Measurements from ENCODE around the gene REELD1. TPM values are rescaled to one million over a fixed set of nuclear protein-coding genes. Genes with fewer than 3 reads are reported as not detected.

The REELD1 gene
- total and polyA plus RNA-seq, 2 donors (not counting 3 experiments of a cell fraction or from before 2014, with no cell fraction given) = not detected

- ChIA-PET CTCF (no interaction called here), POLR2A (no interaction called here)
- DNase-seq (ENCODE audit: low read depth, low spot score) = no peak
- Histone ChIP-seq H2AFZ (ENCODE audit: low read depth, low read length) (no peak overlapping the region), H3K27me3 (ENCODE audit: control insufficient read depth in 2 of 2, insufficient read depth in 2 of 2, low read length in 2 of 2) (peaks cover 3 to 9% of the 10 kb centered on the region in 2 experiments), H3K36me3 (ENCODE audit: control insufficient read depth in 2 of 2, extremely low read depth in 1 of 2, insufficient read depth in 2 of 2, low read length in 2 of 2) (no peaks in the 10 kb centered on the region), H4K20me1 (replicated peaks; ENCODE audit: control insufficient read depth, extremely low read depth, insufficient read depth, low read length) (no peaks in the 10 kb centered on the region), H3K9me1 (replicated peaks; ENCODE audit: control insufficient read depth, extremely low read depth, insufficient read depth, low read length) (no peaks in the 10 kb centered on the region), H3K27ac (ENCODE audit: insufficient read depth, low read depth, low read length) (no peak overlapping the region), H3K4me2 (ENCODE audit: insufficient read depth, low read length) (no peak overlapping the region), H3K9ac (replicated peaks; ENCODE audit: extremely low read depth, insufficient read depth, low read length) (no peak overlapping the region), H3K4me1 (ENCODE audit: control insufficient read depth, extremely low read depth, insufficient read depth, low read length) (no peaks in the 10 kb centered on the region), H3K79me2 (ENCODE audit: control insufficient read depth, insufficient read depth, low read length) (no peaks in the 10 kb centered on the region), H3K4me3 (replicated peaks in 1 of 3; ENCODE audit: insufficient read depth in 1 of 3, low read depth in 1 of 3, low read length in 3 of 3) (no peak overlapping the region), H3K9me3 (replicated peaks; ENCODE audit: control insufficient read depth, insufficient read depth, low read length) (no peaks in the 10 kb centered on the region)
- FAIRE-seq = no peak
- dilution Hi-C loops (cut with MboI; ENCODE audit: extremely low pct_ligation_motif_present, low sequenced_read_pairs) (no loop called here), intact Hi-C loops (cut with micrococcal nuclease) (loop anchor here (1.0 kb wide), 1 partner anchor 23 kb away; no protein-coding TSS in a partner anchor)
- no TSS peak for BruUV-seq (replicated peaks)
- TF ChIP-seq, protein P1, sequence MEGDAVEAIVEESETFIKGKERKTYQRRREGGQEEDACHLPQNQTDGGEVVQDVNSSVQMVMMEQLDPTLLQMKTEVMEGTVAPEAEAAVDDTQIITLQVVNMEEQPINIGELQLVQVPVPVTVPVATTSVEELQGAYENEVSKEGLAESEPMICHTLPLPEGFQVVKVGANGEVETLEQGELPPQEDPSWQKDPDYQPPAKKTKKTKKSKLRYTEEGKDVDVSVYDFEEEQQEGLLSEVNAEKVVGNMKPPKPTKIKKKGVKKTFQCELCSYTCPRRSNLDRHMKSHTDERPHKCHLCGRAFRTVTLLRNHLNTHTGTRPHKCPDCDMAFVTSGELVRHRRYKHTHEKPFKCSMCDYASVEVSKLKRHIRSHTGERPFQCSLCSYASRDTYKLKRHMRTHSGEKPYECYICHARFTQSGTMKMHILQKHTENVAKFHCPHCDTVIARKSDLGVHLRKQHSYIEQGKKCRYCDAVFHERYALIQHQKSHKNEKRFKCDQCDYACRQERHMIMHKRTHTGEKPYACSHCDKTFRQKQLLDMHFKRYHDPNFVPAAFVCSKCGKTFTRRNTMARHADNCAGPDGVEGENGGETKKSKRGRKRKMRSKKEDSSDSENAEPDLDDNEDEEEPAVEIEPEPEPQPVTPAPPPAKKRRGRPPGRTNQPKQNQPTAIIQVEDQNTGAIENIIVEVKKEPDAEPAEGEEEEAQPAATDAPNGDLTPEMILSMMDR (IDR thresholded peaks at IDR 0.05; ENCODE audit: extremely low read depth in 1 of 2, insufficient read depth in 1 of 2, low read depth in 1 of 2, low read length in 2 of 2) = no peak
- no peak for TF ChIP-seq FOS (IDR thresholded peaks at IDR 0.05; ENCODE audit: borderline replicate concordance, insufficient read depth, low read length)
- TF ChIP-seq, protein P2, sequence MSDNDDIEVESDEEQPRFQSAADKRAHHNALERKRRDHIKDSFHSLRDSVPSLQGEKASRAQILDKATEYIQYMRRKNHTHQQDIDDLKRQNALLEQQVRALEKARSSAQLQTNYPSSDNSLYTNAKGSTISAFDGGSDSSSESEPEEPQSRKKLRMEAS (IDR thresholded peaks at IDR 0.05; ENCODE audit: insufficient read depth, insufficient read length) = no peak
- no peak for TF ChIP-seq POLR2A (IDR thresholded peaks at IDR 0.05; ENCODE audit: low read depth, low read length)
- TF ChIP-seq EZH2 (IDR thresholded peaks at IDR 0.05; ENCODE audit: borderline replicate concordance, low read depth, low read length, severe bottlenecking) = no peak
- no peak for TF ChIP-seq MYC (IDR thresholded peaks at IDR 0.05; ENCODE audit: low read depth, low read length)
- TF ChIP-seq JUN (IDR thresholded peaks at IDR 0.05; ENCODE audit: borderline replicate concordance, insufficient read depth, insufficient read length, low read depth) = no peak
- no peak for TF ChIP-seq GATA2 (IDR thresholded peaks at IDR 0.05; ENCODE audit: insufficient read depth, insufficient read length, low read depth, low read length)
- no peak for TF ChIP-seq POLR2AphosphoS5 (IDR thresholded peaks at IDR 0.05; ENCODE audit: insufficient read depth, low read depth, low read length)
These were observed 10.1 kb downstream of the REELD1 start for GRCh38 chr4:146224326-146224966.

Data from endothelial cell of umbilical vein (primary cell).